Measurements from ENCODE around the gene ZNF587.
A peak's percentile ranks its signal among the peaks of the same experiment; 100 is the strongest.

The ZNF587 gene

GRCh38 chr19:57813919-57814504 is 35.6 kb upstream of the ZNF587 start:
- H3K4me3 ChIP-seq (ENCODE audit: low read depth, low read length): peak overlapping the region; percentile 91
- TF ChIP-seq CTCF (IDR thresholded peaks at IDR 0.05; ENCODE audit: low read depth, low read length): no peak

- no peak for TF ChIP-seq CTCF (IDR thresholded peaks at IDR 0.05; ENCODE audit: low read depth, low read length)
- peak within 1 kb of the TSS; percentile 91 for H3K4me3 ChIP-seq (ENCODE audit: low read depth, low read length)
These were observed 35.0 kb upstream of the ZNF587 start, which contains the start of gene ZNF552 for GRCh38 chr19:57814505-57815246. TSS of gene ZNF552 (minus strand) at chr19:57814913. CDS start at chr19:57814743, 170 bp downstream.

- TF ChIP-seq CTCF (IDR thresholded peaks at IDR 0.05; ENCODE audit: low read depth, low read length): no peak
- H3K4me3 ChIP-seq (ENCODE audit: low read depth, low read length): peak overlapping the region; percentile 91
These were observed 34.2 kb upstream of the ZNF587 start for GRCh38 chr19:57815247-57816075.

GRCh38 chr19:57816652-57817051 is 33.0 kb upstream of the ZNF587 start:
- H3K4me3 ChIP-seq (ENCODE audit: low read depth, low read length): no peak overlapping the region
- TF ChIP-seq CTCF (IDR thresholded peaks at IDR 0.05; ENCODE audit: low read depth, low read length): no peak

GRCh38 chr19:57817976-57818375 is 31.7 kb upstream of the ZNF587 start:
- no peak overlapping the region for H3K4me3 ChIP-seq (ENCODE audit: low read depth, low read length)
- TF ChIP-seq CTCF (IDR thresholded peaks at IDR 0.05; ENCODE audit: low read depth, low read length): no peak

DNA sequence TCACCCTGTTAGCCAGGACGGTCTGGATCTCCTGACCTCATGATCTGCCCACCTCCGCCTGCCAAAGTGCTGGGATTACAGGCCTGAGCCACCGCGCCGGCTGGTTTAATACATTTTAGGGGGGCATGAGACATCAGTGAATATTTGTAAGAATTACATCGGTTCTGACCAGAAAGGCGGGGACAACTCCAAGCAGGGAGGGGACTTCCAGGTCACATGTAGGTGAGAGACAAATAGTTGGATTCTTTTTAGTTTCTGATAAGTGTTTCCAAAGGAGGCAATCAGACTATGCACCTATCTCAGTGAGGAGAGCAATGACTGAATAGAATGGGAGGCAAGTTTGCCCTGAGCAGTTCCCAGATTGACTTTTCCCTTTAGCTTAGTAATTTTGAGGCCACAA is 31.3 kb upstream of the ZNF587 start:
- no peak for TF ChIP-seq CTCF (IDR thresholded peaks at IDR 0.05; ENCODE audit: low read depth, low read length)
- no peak overlapping the region for H3K4me3 ChIP-seq (ENCODE audit: low read depth, low read length)

All from WI38 (cell line).